GM19351 (cell line): Measurements from ENCODE around the gene IL1RAP.

Experiments
- ATAC-seq: cut with Tn5 transposase; IDR thresholded peaks from one replicate; pipeline ENCODE4 v1.9.1; 2021; ENCODE audit warnings: mild to moderate bottlenecking, moderate library complexity; ENCODE audit not compliant: unreplicated experiment

IL1RAP gene

GRCh38 chr3:190697502-190697830, 183.6 kb downstream of the IL1RAP start:
- ATAC-seq = no peak

- no peak for ATAC-seq
These were observed 184.0 kb downstream of the IL1RAP start for GRCh38 chr3:190697901-190698300.

- no peak for ATAC-seq
These were observed 185.9 kb downstream of the IL1RAP start for GRCh38 chr3:190699776-190700175.

- ATAC-seq = peak; percentile 58
These were observed 187.2 kb downstream of the IL1RAP start for GRCh38 chr3:190701096-190701532.

- ATAC-seq = no peak
These were observed 192.7 kb downstream of the IL1RAP start for GRCh38 chr3:190706582-190706981.
